IMR-90 (cell line): ENCODE data around the gene FRMPD4. TPM values are rescaled to one million over a fixed set of nuclear protein-coding genes. Genes with fewer than 3 reads are reported as not detected.

Source experiments
- ATAC-seq: fragments of 200-7000 bp; cut with Tn5 transposase; 2 replicates; pipeline ENCODE4 v1.9.1; 2020; ENCODE audit warnings: low read depth, mild to moderate bottlenecking, moderate library complexity
- Bru-seq: library from RNA; stranded (reverse); fragments of 400-500 nt; gene quantifications from one replicate; lab custom pipeline; 2021; lab: Mats Ljungman, UMichigan
- BruChase-seq, 2 experiments: library from RNA; stranded (reverse); fragments of 400-500 nt; gene quantifications; one replicate each; lab custom pipeline; 2021; lab: Mats Ljungman, UMichigan
- BruUV-seq: library from RNA; stranded (reverse); fragments of 400-500 nt; replicated peaks from 2 replicates; lab custom pipeline; 2021; lab: Mats Ljungman, UMichigan
- CTCF ChIA-PET: fragments of 300-600 bp; formaldehyde crosslinking; extraction: SDS; loops from one replicate; lab custom pipeline; 2021; ENCODE audit warnings: antibody characterized with exemption; lab: Yijun Ruan, JAX
- POLR2A ChIA-PET: fragments of 300-600 bp; sonication (Branson Sonifier 250); formaldehyde crosslinking; loops from one replicate; lab custom pipeline; 2022; ENCODE audit warnings: antibody characterized with exemption; ENCODE audit not compliant: unreplicated experiment; lab: Charles Lee
- DNase-seq: peaks from one replicate; pipeline ENCODE4 v3.0.0; 2013
- H2AFZ ChIP-seq: replicated peaks from 2 replicates; pipeline ENCODE3; 2013; ENCODE audit warnings: low read length, mild to moderate bottlenecking; ENCODE audit not compliant: poor library complexity
- H2AK5ac ChIP-seq: 2 replicates; pipeline ENCODE4 v1.6.1; 2013; ENCODE audit warnings: low read depth, low read length, inconsistent platforms
- H2AK9ac ChIP-seq: replicated peaks from 2 replicates; pipeline ENCODE3; 2013; ENCODE audit warnings: mild to moderate bottlenecking, low read depth, low read length, moderate library complexity; ENCODE audit not compliant: poor library complexity
- H2BK120ac ChIP-seq: 2 replicates; pipeline ENCODE4 v1.6.1; 2013; ENCODE audit warnings: low read depth, low read length, inconsistent platforms
- H2BK15ac ChIP-seq: 3 replicates; pipeline ENCODE4 v1.6.1; 2013; ENCODE audit warnings: low read depth, low read length, inconsistent platforms
- H2BK20ac ChIP-seq: 2 replicates; pipeline ENCODE4 v1.6.1; 2013; ENCODE audit warnings: low read depth, mild to moderate bottlenecking, inconsistent platforms, low read length, moderate library complexity
- H2BK5ac ChIP-seq: 2 replicates; pipeline ENCODE4 v1.6.1; 2013; ENCODE audit warnings: mild to moderate bottlenecking, low read depth, low read length, inconsistent platforms; ENCODE audit not compliant: poor library complexity, severe bottlenecking
- H3K14ac ChIP-seq: replicated peaks from 2 replicates; pipeline ENCODE4 v1.6.1; 2013; ENCODE audit warnings: low read depth, low read length, inconsistent platforms
- H3K18ac ChIP-seq: 2 replicates; pipeline ENCODE4 v1.6.1; 2013; ENCODE audit warnings: low read depth, low read length, control low read depth
- H3K23ac ChIP-seq: 2 replicates; pipeline ENCODE4 v1.6.1; 2013; ENCODE audit warnings: low read depth, low read length, inconsistent platforms
- H3K27ac ChIP-seq: 2 replicates; pipeline ENCODE4 v1.5.1; 2013; ENCODE audit warnings: mild to moderate bottlenecking, control low read depth, low read length; ENCODE audit not compliant: insufficient read depth
- H3K27me3 ChIP-seq: 2 replicates; pipeline ENCODE4 v1.6.1; 2013; ENCODE audit warnings: low read length; ENCODE audit not compliant: control insufficient read depth, insufficient read depth
- H3K36me3 ChIP-seq: 2 replicates; pipeline ENCODE4 v1.6.1; 2013; ENCODE audit warnings: low read length, mixed read lengths; ENCODE audit not compliant: control insufficient read depth, insufficient read depth
- H3K4ac ChIP-seq: 2 replicates; pipeline ENCODE4 v1.6.1; 2013; ENCODE audit warnings: low read depth, low read length, inconsistent platforms
- H3K4me1 ChIP-seq: 2 replicates; pipeline ENCODE4 v1.6.1; 2013; ENCODE audit warnings: low read length, mixed read lengths; ENCODE audit not compliant: control insufficient read depth, insufficient read depth
- H3K4me2 ChIP-seq: 2 replicates; pipeline ENCODE4 v1.6.1; 2013; ENCODE audit warnings: low read depth, mild to moderate bottlenecking, control low read depth, low read length, moderate library complexity
- H3K4me3 ChIP-seq: 2 replicates; pipeline ENCODE4 v1.5.1; 2013; ENCODE audit warnings: low read depth, mild to moderate bottlenecking, control low read depth, low read length, moderate library complexity; ENCODE audit not compliant: insufficient read depth
- H3K56ac ChIP-seq: 2 replicates; pipeline ENCODE4 v1.6.1; 2013; ENCODE audit warnings: low read length, inconsistent platforms; ENCODE audit not compliant: insufficient read depth; ENCODE audit errors: extremely low read depth
- H3K79me1 ChIP-seq, 2 experiments: 2 replicates each; pipeline ENCODE4 v1.6.1; 2013; ENCODE audit warnings: low read length in 2 of 2, inconsistent platforms in 1 of 2, low read depth in 1 of 2
- H3K9ac ChIP-seq: 2 replicates; pipeline ENCODE4 v1.6.1; 2013; ENCODE audit warnings: low read depth, low read length, control low read depth
- H3K9me1 ChIP-seq: 2 replicates; pipeline ENCODE4 v1.6.1; 2013; ENCODE audit warnings: low read length, inconsistent platforms; ENCODE audit not compliant: insufficient read depth
- H3K9me3 ChIP-seq: 2 replicates; pipeline ENCODE4 v1.6.1; 2013; ENCODE audit warnings: low read length; ENCODE audit not compliant: control insufficient read depth, insufficient read depth
- H4K20me1 ChIP-seq: 2 replicates; pipeline ENCODE4 v1.6.1; 2013; ENCODE audit warnings: low read length, inconsistent platforms; ENCODE audit not compliant: insufficient read depth
- H4K5ac ChIP-seq: 2 replicates; pipeline ENCODE4 v1.6.1; 2013; ENCODE audit warnings: mild to moderate bottlenecking, low read depth, low read length, control low read depth
- H4K8ac ChIP-seq, 2 experiments: 2 replicates each; pipeline ENCODE4 v1.6.1; 2013; ENCODE audit warnings: low read depth in 2 of 2, low read length in 2 of 2, control low read depth in 1 of 2, inconsistent platforms in 1 of 2
- H4K91ac ChIP-seq: 2 replicates; pipeline ENCODE4 v1.6.1; 2013; ENCODE audit warnings: low read depth, low read length, inconsistent platforms; ENCODE audit not compliant: insufficient read depth
- CHD1 ChIP-seq: IDR thresholded peaks from 2 replicates; pipeline ENCODE4 v1.6.1; 2012; ENCODE audit warnings: low read depth, low read length, improper control_type of control experiment
- MAFK ChIP-seq: IDR thresholded peaks from 2 replicates; pipeline ENCODE4 v1.6.1; 2012; ENCODE audit warnings: low read depth, low read length, improper control_type of control experiment
- RAD21 ChIP-seq: IDR thresholded peaks from 2 replicates; pipeline ENCODE4 v1.6.1; 2012; ENCODE audit warnings: low read length, improper control_type of control experiment
- SMC3 ChIP-seq: fragments of 150-350 bp; IDR thresholded peaks from 2 replicates; pipeline ENCODE4 v1.6.1; 2016; ENCODE audit warnings: low read depth, mild to moderate bottlenecking, antibody characterized with exemption, low read length, moderate library complexity
- WGBS, 2 experiments: methylation state at CpG; one replicate each; pipeline versions ENCODE4 v1.1.5 to v1.1.7; 2013; ENCODE audit warnings: missing lambda C conversion rate in 2 of 2; ENCODE audit not compliant: insufficient read length in 1 of 2; ENCODE audit errors: extremely low coverage in 2 of 2; 5-methylcytosine and 5-hydroxymethylcytosine counted together
- dilution Hi-C: fragments of 300-500 bp; cut with HindIII; formaldehyde crosslinking; loops from one replicate; pipeline ENCODE4 v1.14.3; 2018; ENCODE audit warnings: low sequenced_read_pairs; ENCODE audit not compliant: unreplicated experiment
- in situ Hi-C: fragments of 300-500 bp; cut with MboI; formaldehyde crosslinking; loops from 3 replicates; pipeline ENCODE4 v1.14.3; 2019; ENCODE audit warnings: low sequenced_read_pairs, inconsistent platforms, mixed read lengths
- intact Hi-C: fragments of 100-400 bp; cut with micrococcal nuclease; formaldehyde crosslinking; loops from 2 replicates; pipeline ENCODE4 v1.10.0; 2022
- long read RNA-seq: library from polyadenylated mRNA; unstranded; transcript quantifications from one replicate; pipeline ENCODE4 v2.0.0, GENCODE V29; 2021; ENCODE audit not compliant: unreplicated experiment
- polyA plus RNA-seq, 3 experiments: library from polyadenylated mRNA; depleted of rRNA; stranded (reverse); fragments of >200 nt; gene quantifications; 2 replicates each; pipeline ENCODE4 v1.2.3, GENCODE V29; 2012; ENCODE audit warnings: low replicate concordance in 1 of 3
- total RNA-seq: library from RNA; depleted of rRNA; stranded (reverse); fragments of >200 nt; gene quantifications from 2 replicates; pipeline ENCODE4 v1.2.3, GENCODE V29; 2012; rRNA removed
- TF ChIP-seq, protein P1 (sequence below): conservative IDR thresholded peaks from 2 replicates; pipeline ENCODE4 v1.5.1; 2012; ENCODE audit warnings: mild to moderate bottlenecking, low read depth, low read length, improper control_type of control experiment

FRMPD4 gene
- 1.1 TPM in 2 replicates for total RNA-seq
- 0.40 and 0.53 TPM in 2 replicates for polyA plus RNA-seq (2012; rRNA removed)
- 0.22 and 0.38 TPM in 2 replicates for polyA plus RNA-seq (2012; cell fraction: cytosol; rRNA removed)
- 0.49 and 0.81 TPM in 2 replicates for polyA plus RNA-seq (2012; cell fraction: nucleus; rRNA removed; ENCODE audit: low replicate concordance)
- percentile 57 among the genes with signal in this experiment for Bru-seq, nascent RNA
- BruChase-seq, experiment 1, labeled RNA remaining after a 6-hour chase, result percentile 44 among the genes with signal in this experiment
- percentile 62 among the genes with signal in this experiment for BruChase-seq, experiment 2, labeled RNA remaining after a 2-hour chase
- long read RNA-seq, partial matches to known transcripts, result 2 of 7 reads
- long read RNA-seq, other reads (novel, unspliced or antisense), result 5 of 7 reads

DNA sequence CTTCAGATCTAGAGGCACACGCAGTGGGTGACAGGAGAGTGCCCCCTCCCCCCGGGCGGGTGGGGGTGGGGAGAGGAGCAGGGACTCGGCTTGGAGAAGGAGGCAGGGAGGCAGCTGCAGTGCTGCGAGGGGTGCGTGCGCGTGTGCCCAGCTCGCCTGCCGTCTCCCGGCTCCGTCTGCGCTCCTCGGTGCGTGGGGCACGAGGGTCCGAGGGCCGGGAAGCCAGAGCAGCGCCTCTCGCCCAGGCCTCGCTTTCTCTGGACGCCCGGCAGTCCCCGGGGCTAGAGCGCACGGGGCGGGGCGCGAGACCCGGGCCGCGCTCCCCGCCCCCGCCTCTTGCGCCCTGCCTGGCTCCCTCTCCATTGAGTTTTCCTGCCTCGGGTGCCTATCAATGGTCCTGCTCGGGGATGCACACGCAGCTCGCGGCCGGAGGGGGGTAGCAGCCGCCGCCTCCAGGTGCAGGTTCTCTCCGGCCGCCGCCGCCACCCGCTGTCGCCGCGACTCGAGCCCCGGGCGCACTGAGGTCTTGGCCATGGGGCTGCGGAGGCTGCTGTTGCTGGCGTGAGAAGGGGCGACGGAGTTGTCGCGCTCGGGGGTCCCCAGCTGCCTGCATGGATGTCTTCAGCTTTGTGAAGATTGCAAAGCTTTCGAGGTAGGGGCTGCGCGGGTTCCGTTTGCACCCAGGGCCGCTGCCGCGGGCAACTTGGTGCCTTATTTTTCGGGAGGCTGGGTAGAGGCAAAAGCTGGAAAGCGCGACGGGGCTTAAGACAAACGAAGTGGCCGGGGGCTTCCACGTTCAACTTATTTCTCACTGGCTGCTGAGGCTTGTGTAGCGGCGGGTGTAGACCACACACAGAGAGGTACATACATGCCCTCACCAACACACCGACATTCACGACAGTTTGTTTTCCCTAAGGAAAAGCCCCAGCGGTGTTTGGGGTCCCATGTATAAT is at the start of gene FRMPD4:
Gene FRMPD4 (plus strand): TSS at position 113 of the 953 bp plus-strand sequence. CDS start 499 bp downstream, at position 612.
- peak within 1 kb of the TSS; percentile 86 for H3K4me2 ChIP-seq
- no peaks in the 10 kb centered on the region for H3K9me1 ChIP-seq
- no peak within 1 kb of the TSS; the same call in 1 of the 2 replicates for H3K27ac ChIP-seq
- peaks cover 2% of the 10 kb centered on the region; the same call in 1 of the 2 replicates for H3K4me1 ChIP-seq
- POLR2A ChIA-PET, result no interaction called here
- H4K5ac ChIP-seq, result no peak within 1 kb of the TSS
- H2BK15ac ChIP-seq, result no peak within 1 kb of the TSS; the same call in 2 of the 3 replicates
- peak within 1 kb of the TSS; percentile 49 for H3K9ac ChIP-seq
- H4K91ac ChIP-seq, result 0 out of 2 replicates have a peak within 1 kb of the TSS, but pooled peaks have one; percentile 23
- peak within 1 kb of the TSS; percentile 71 for H3K4ac ChIP-seq
- peak within 1 kb of the TSS; percentile 89 for H3K23ac ChIP-seq
- H2BK120ac ChIP-seq, result peak within 1 kb of the TSS; percentile 60
- dilution Hi-C loops (no loop called here), intact Hi-C loops (loop anchor here (1.0 to 10.0 kb wide), 3 partner anchors 56 to 426 kb away; no protein-coding TSS in a partner anchor), in situ Hi-C loops (no loop called here)
- peak; percentile 72 for ATAC-seq
- no peak within 1 kb of the TSS; the same call in 1 of the 2 replicates for H3K56ac ChIP-seq
- WGBS, 2 experiments, result 20% methylated on average over 11 of the region's 80 CpGs; no CpG with 5 or more reads in 1 of the 2 experiments
- peak within 1 kb of the TSS; percentile 87 for H2AFZ ChIP-seq
- H3K18ac ChIP-seq, result no peak within 1 kb of the TSS; the same call in 1 of the 2 replicates
- H2AK5ac ChIP-seq, result no peak within 1 kb of the TSS
- TF ChIP-seq RAD21 (peak; percentile 46), CHD1 (no peak), SMC3 (0 out of 2 replicates have a peak, but pooled peaks have one; percentile 23), MAFK (no peak)
- TF ChIP-seq, protein P1, sequence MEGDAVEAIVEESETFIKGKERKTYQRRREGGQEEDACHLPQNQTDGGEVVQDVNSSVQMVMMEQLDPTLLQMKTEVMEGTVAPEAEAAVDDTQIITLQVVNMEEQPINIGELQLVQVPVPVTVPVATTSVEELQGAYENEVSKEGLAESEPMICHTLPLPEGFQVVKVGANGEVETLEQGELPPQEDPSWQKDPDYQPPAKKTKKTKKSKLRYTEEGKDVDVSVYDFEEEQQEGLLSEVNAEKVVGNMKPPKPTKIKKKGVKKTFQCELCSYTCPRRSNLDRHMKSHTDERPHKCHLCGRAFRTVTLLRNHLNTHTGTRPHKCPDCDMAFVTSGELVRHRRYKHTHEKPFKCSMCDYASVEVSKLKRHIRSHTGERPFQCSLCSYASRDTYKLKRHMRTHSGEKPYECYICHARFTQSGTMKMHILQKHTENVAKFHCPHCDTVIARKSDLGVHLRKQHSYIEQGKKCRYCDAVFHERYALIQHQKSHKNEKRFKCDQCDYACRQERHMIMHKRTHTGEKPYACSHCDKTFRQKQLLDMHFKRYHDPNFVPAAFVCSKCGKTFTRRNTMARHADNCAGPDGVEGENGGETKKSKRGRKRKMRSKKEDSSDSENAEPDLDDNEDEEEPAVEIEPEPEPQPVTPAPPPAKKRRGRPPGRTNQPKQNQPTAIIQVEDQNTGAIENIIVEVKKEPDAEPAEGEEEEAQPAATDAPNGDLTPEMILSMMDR, result peak; percentile 34
- H2AK9ac ChIP-seq, result peak within 1 kb of the TSS; percentile 25
- H2BK5ac ChIP-seq, result peak within 1 kb of the TSS; percentile 33
- no peaks in the 10 kb centered on the region for H3K9me3 ChIP-seq
- H4K8ac ChIP-seq, result peak within 1 kb of the TSS; percentile 28 to 54; a peak in 2 of 4 replicates
- peak within 1 kb of the TSS; percentile 61 for H3K4me3 ChIP-seq
- peaks cover 2% of the 10 kb centered on the region; the same call in 1 of the 2 replicates for H3K27me3 ChIP-seq
- CTCF ChIA-PET, result interaction anchor here (0.8 to 1.7 kb wide), 2 partner anchors 9 to 424 kb away, joined by 3 to 4 read pairs; no protein-coding TSS in a partner anchor
- no peaks in the 10 kb centered on the region for H4K20me1 ChIP-seq
- peaks cover 0 to 6% of the 10 kb centered on the region in 2 experiments; a peak in 1 of 4 replicates for H3K79me1 ChIP-seq
- no TSS peak for BruUV-seq
- peak within 1 kb of the TSS; percentile 24; the same call in 1 of the 2 replicates for H2BK20ac ChIP-seq
- DNase-seq, result peak; percentile 24
- H3K36me3 ChIP-seq, result no peaks in the 10 kb centered on the region
- H3K14ac ChIP-seq, result peak within 1 kb of the TSS; percentile 66; the same call in 1 of the 2 replicates
